Upper lobe of left lung (tissue), 6 donors: ENCODE data around the gene RBMX2. TPM values are rescaled to one million over a fixed set of nuclear protein-coding genes. Genes with fewer than 3 reads are reported as not detected.
"Not testable (repeated sequence)": the region's sequence is repeated elsewhere in the genome, so short reads cannot be mapped to it uniquely, and the experiment has no call there.

Experiments used
- ATAC-seq, 2 donors: fragments of 200-7000 bp; cut with Tn5 transposase; one replicate each; pipeline ENCODE4 v1.9.1; 2022; ENCODE audit warnings: mild to moderate bottlenecking in 2 of 2, moderate library complexity in 2 of 2; ENCODE audit not compliant: low FRiP score in 2 of 2
- DNase-seq, 2 donors: peaks; one replicate each; pipeline ENCODE4 v3.0.0-alpha.2; 2019 to 2020
- H3K27ac ChIP-seq, 4 donors: fragments of 200-600 bp; sonication (generic); one replicate each; pipeline ENCODE4 v1.5.1; 2016 to 2019
- H3K27me3 ChIP-seq, 4 donors: fragments of 200-600 bp; sonication (generic); one replicate each; pipeline ENCODE4 v1.5.1; 2017 to 2019
- H3K36me3 ChIP-seq, 4 donors: fragments of 200-600 bp; sonication (generic); one replicate each; pipeline ENCODE4 v1.5.1; 2016 to 2019
- H3K4me1 ChIP-seq, 4 donors: fragments of 200-600 bp; sonication (generic); one replicate each; pipeline ENCODE4 v1.5.1; 2018 to 2019
- H3K4me3 ChIP-seq, 4 donors: fragments of 200-600 bp; sonication (generic); one replicate each; pipeline ENCODE4 v1.5.1; 2017 to 2019; ENCODE audit warnings: mild to moderate bottlenecking in 2 of 4, moderate library complexity in 1 of 4
- H3K9me3 ChIP-seq, 4 donors: fragments of 200-600 bp; sonication (generic); one replicate each; pipeline ENCODE4 v1.5.1; 2018 to 2019
- CTCF ChIP-seq, 6 experiments: fragments of 450-650 bp in 4 of 6; fragments of 200-600 bp in 2 of 6; sonication (generic) in 2 of 6; IDR thresholded peaks; one replicate each; pipeline ENCODE4 v1.5.1; 2016 to 2019; ENCODE audit warnings: antibody characterized with exemption in 6 of 6
- EP300 ChIP-seq, 4 donors: sonication (generic); formaldehyde crosslinking; IDR thresholded peaks; one replicate each; pipeline ENCODE4 v1.5.1; 2017; ENCODE audit warnings: antibody characterized with exemption in 4 of 4, control low read depth in 2 of 4
- POLR2A ChIP-seq, 4 donors: fragments of 450-650 bp; IDR thresholded peaks; one replicate each; pipeline ENCODE4 v1.5.1; 2016 to 2017; ENCODE audit warnings: antibody characterized with exemption in 4 of 4, mild to moderate bottlenecking in 2 of 4
- POLR2AphosphoS5 ChIP-seq, 2 donors: sonication (generic); formaldehyde crosslinking; IDR thresholded peaks; one replicate each; pipeline ENCODE4 v1.5.1; 2017; ENCODE audit warnings: antibody characterized with exemption in 2 of 2
- WGBS, 2 donors: methylation state at CpG; one replicate each; pipeline ENCODE4 v1.1.5; 2017 to 2018; 5-methylcytosine and 5-hydroxymethylcytosine counted together
- total RNA-seq, 6 donors: library from RNA; depleted of rRNA in 4 of 6; stranded (reverse); fragments of >200 nt in 4 of 6; gene quantifications; one replicate each; pipeline versions ENCODE4 v1.1.0 to v1.2.1, GENCODE V29; 2016 to 2021
- donor health status: DM: no; HTN: no; CAD: no; lungs with moderate emphysema.
- donor health status: DM: no; HTN: yes; CAD: no; lungs with severe emphysema.

Gene RBMX2
- total RNA-seq, 6 donors from 2014 or later, result 6.0 to 21.0 (median 13.9) TPM

- Histone ChIP-seq H3K27ac (no peak overlapping the region), H3K4me1 (no peaks in the 10 kb centered on the region), H3K27me3 (no peaks in the 10 kb centered on the region), H3K36me3 (no peaks in the 10 kb centered on the region), H3K4me3 (no peak overlapping the region), H3K9me3 (no peaks in the 10 kb centered on the region)
- TF ChIP-seq POLR2A (IDR thresholded peaks at IDR 0.05) (no peak), EP300 (IDR thresholded peaks at IDR 0.05) (no peak), CTCF (IDR thresholded peaks at IDR 0.05) (no peak), POLR2AphosphoS5 (IDR thresholded peaks at IDR 0.05) (no peak)
- WGBS, 2 donors, result 70% methylated on average over 2 of the region's 2 CpGs; no CpG with 5 or more reads in 1 of the 2 donors
- ATAC-seq, result no peak
- no peak for DNase-seq
Observed at GRCh38 chrX:130419263-130419662, 17.5 kb downstream of the RBMX2 start.

- no peaks in the 10 kb centered on the region for H3K36me3 ChIP-seq
- H3K4me1 ChIP-seq, result no peaks in the 10 kb centered on the region
- TF ChIP-seq EP300 (IDR thresholded peaks at IDR 0.05), result no peak
- no peak for TF ChIP-seq POLR2AphosphoS5 (IDR thresholded peaks at IDR 0.05)
- TF ChIP-seq POLR2A (IDR thresholded peaks at IDR 0.05), result no peak
- no peak for TF ChIP-seq CTCF (IDR thresholded peaks at IDR 0.05)
- H3K27ac ChIP-seq, result no peak overlapping the region
- H3K27me3 ChIP-seq, result no peaks in the 10 kb centered on the region
- 91 to 93% methylated on average over 6 of the region's 6 CpGs for WGBS, 2 donors
- ATAC-seq, result no peak
- no peak for DNase-seq
- no peak overlapping the region for H3K4me3 ChIP-seq
- H3K9me3 ChIP-seq, result no peaks in the 10 kb centered on the region
Observed at GRCh38 chrX:130426531-130426930, 24.7 kb downstream of the RBMX2 start.

- WGBS, 2 donors, result 77 to 86% methylated on average over 2 to 5 of the region's 5 CpGs
- H3K27me3 ChIP-seq, H3K27ac ChIP-seq, H3K9me3 ChIP-seq, H3K4me1 ChIP-seq, H3K4me3 ChIP-seq, H3K36me3 ChIP-seq, ATAC-seq, DNase-seq: not testable (repeated sequence)
Observed at GRCh38 chrX:130429236-130429635, 27.4 kb downstream of the RBMX2 start.

GRCh38 chrX:130435937-130436336 is 34.1 kb downstream of the RBMX2 start:
- Histone ChIP-seq H3K27ac (no peak overlapping the region), H3K27me3 (no peaks in the 10 kb centered on the region), H3K9me3 (peaks cover 0 to 20% (median 0%) of the 10 kb centered on the region in 4 donors), H3K4me1 (no peaks in the 10 kb centered on the region), H3K36me3 (no peaks in the 10 kb centered on the region), H3K4me3 (no peak overlapping the region)
- ATAC-seq (no peak), DNase-seq (no peak)
- no peak for TF ChIP-seq CTCF (IDR thresholded peaks at IDR 0.05)

- 73 to 77% methylated on average over 2 of the region's 2 CpGs for WGBS, 2 donors
- not testable (repeated sequence) for H3K4me3 ChIP-seq, H3K4me1 ChIP-seq, ATAC-seq, H3K27ac ChIP-seq, DNase-seq, H3K27me3 ChIP-seq, H3K36me3 ChIP-seq
- H3K9me3 ChIP-seq, result peaks cover 0 to 20% (median 0%) of the 10 kb centered on the region in 4 donors
Observed at GRCh38 chrX:130437996-130438395, 36.2 kb downstream of the RBMX2 start.

GRCh38 chrX:130443875-130444274 is 42.1 kb downstream of the RBMX2 start:
- no peak overlapping the region for H3K27ac ChIP-seq
- ATAC-seq, result no peak
- H3K9me3 ChIP-seq, result peaks cover 0 to 8% (median 0%) of the 10 kb centered on the region in 4 donors
- H3K36me3 ChIP-seq, result no peaks in the 10 kb centered on the region
- H3K4me3 ChIP-seq, result no peak overlapping the region
- no peaks in the 10 kb centered on the region for H3K4me1 ChIP-seq
- TF ChIP-seq CTCF (IDR thresholded peaks at IDR 0.05) (no peak), POLR2AphosphoS5 (IDR thresholded peaks at IDR 0.05) (no peak), EP300 (IDR thresholded peaks at IDR 0.05) (no peak)
- DNase-seq, result no peak
- H3K27me3 ChIP-seq, result no peaks in the 10 kb centered on the region
